Cerebellar cortex (tissue), 1 donor: ENCODE measurements around the gene LAS1L.
"Not testable (repeated sequence)": the region's sequence is repeated elsewhere in the genome, so short reads cannot be mapped to it uniquely, and the experiment has no call there.

Experiments
- DNase-seq: peaks from one replicate; pipeline ENCODE4 v3.0.0-alpha.2; 2015; ENCODE audit warnings: low spot score

The LAS1L gene

GRCh38 chrX:65517923-65518322 lies 16.7 kb downstream of the LAS1L start:
- no peak for DNase-seq

DNA sequence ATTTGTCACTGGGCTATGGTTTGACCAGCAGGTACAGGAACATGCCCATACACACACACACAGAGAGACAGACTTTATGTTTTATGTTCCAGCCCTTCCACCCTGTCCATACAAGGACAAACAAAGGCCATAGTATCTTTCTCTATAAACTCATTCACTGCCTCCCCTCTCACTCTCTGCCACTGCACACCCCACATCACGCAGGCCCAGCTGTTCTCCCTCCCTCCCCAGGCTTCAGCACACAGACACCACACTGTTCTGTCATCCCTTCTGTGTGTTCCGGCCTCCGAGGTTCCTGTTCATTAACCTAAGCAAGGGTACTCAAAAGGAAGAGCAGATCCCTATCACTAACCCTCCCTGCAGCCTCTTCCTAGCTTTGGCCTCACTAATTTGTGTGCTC lies 17.8 kb downstream of the LAS1L start:
- DNase-seq = no peak

GRCh38 chrX:65513610-65514009 lies 21.0 kb downstream of the LAS1L start:
- DNase-seq = no peak

DNA sequence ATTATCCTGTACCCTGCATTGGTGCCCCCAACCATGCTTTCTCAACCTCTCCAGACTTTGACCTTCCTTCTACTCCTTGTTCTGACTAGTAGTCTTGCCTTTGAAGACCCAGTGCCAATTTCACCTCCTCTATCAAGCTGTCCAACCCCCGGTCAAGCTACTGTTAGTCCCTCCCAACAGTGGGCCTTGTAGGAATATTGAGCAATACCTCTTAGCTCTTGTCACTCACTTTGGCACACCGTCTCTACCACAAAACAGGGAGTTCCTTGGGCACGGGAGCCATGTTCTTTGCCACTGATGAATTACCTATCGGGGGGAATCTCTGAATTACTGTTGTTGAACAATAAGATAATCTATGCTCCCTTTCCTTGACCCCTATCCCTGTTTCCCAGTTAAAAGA lies 25.2 kb downstream of the LAS1L start:
- DNase-seq = no peak

- DNase-seq = no peak
Observed at GRCh38 chrX:65508851-65509250, 25.7 kb downstream of the LAS1L start.

DNA sequence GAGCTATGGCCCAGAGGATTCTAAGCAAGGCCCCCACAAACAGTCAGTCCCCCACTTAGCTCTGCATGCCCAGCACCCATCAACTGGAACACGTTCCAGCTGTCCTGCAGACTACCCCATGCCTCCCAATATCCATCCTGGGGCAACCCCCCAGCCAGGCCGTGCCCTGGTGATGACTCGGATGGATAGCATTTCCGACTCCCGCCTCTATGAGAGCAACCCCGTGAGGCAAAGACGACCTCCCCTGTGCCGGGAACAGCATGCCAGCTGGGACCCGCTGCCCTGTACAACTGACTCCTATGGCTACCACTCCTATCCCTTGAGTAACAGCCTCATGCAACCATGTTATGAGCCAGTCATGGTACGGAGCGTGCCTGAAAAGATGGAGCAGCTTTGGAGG lies 32.0 kb downstream of the LAS1L start:
- DNase-seq = no peak

- no peak for DNase-seq
Observed at GRCh38 chrX:65493431-65493830, 41.2 kb downstream of the LAS1L start.

GRCh38 chrX:65491620-65492019 lies 43.0 kb downstream of the LAS1L start:
- DNase-seq = no peak

DNA sequence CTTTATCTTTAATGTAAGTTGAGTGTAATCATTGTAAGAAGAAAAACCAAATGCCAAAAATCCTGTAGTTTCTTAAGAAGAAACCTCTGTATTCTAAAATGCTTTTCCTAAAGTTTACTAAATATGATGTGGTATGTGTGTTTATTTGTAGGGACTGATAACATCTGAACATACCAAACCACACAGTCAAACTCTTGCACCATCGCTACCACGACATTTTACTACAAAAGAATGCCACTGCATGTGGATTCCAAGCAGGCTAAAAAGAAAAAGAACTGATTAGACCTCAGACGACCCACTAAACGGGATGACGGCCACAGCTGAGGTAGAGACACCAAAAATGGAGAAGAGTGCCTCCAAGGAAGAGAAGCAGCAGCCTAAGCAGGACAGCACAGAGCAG lies 46.1 kb downstream of the LAS1L start:
- no peak for DNase-seq

DNA sequence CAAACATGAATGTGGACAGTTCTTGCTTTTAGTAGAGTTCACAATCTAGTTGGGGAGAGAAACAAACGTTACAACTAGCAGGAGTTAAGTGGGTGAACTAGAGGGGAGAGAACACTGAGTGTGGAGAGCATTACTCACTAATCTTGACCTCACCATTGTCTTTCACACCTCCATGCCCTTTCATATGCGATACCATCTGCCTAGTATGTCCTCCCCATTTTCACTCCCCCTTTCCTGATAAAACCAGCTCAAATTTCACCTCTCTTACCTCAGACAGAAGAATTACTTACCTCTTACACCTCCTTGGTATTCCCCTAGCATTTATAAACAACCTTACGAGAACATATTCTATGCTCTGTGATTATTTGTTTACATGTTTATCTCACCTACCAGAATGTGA lies 53.6 kb downstream of the LAS1L start:
- no peak for DNase-seq

- not testable (repeated sequence) for DNase-seq
Observed at GRCh38 chrX:65479102-65479501, 55.5 kb downstream of the LAS1L start.

DNA sequence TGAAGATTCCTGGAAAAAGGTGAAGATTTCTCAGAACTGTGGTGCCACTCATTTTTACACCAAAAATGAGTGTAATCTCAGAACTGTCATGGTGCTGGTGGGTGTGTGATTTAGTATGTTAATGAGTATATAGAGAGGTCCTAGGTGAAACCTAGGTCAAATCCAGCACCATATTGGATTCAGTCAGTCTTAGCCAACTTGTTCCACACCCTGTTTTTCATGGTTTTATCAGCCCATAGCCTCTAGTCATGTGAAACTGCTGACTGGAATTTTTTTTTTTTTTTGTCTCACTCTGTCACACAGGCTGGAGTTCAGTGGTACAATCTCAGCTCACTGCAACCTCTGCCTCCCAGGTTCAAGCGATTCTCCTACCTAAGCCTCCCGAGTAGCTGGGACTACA lies 58.0 kb downstream of the LAS1L start:
- no peak for DNase-seq

- no peak for DNase-seq
Observed at GRCh38 chrX:65463550-65463949, 71.0 kb downstream of the LAS1L start.
